ENCODE data around the gene CLCA1. TPM values are rescaled to one million over a fixed set of nuclear protein-coding genes. Genes with fewer than 3 reads are reported as not detected.

The CLCA1 gene
- total and polyA plus RNA-seq, 3 donors from 2014 or later = 0.12 to 0.88 (median 0.55) TPM

DNA sequence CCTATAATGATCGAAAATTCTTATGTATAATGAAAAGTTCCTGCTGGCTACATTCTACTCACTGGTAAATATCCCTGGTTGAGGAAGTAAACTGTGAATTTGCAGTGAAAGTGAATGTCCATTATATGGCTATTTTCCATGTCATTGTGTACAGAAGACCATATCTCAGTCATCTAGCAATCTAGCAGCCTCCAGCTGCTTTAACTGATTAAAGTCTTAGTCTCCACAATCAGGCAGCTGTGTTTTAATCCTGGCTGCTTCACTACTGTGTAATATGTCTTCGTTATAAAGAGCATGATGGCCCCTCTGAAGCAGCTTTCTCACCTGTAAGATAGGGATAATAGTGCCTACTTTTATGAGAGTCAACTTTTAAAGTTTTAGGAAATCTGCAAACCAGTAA is 33.4 kb upstream of the CLCA1 start:
- WGBS, 2 donors = 43% methylated on average over 2 of the region's 2 CpGs
- no peak for TF ChIP-seq CTCF (IDR thresholded peaks at IDR 0.05)
- TF ChIP-seq POLR2A (IDR thresholded peaks at IDR 0.05) = no peak
- H3K9me3 ChIP-seq = no peaks in the 10 kb centered on the region
- H3K27ac ChIP-seq = no peak overlapping the region
- H3K4me3 ChIP-seq = no peak overlapping the region
- no peaks in the 10 kb centered on the region for H3K36me3 ChIP-seq (ENCODE audit: low read depth, missing control alignments)
- intact Hi-C loops (cut with DNase I; ENCODE audit: low total_unique reads) = no loop called here
- H3K27me3 ChIP-seq = no peaks in the 10 kb centered on the region
- no peak for DNase-seq
- H3K4me1 ChIP-seq = no peaks in the 10 kb centered on the region

DNA sequence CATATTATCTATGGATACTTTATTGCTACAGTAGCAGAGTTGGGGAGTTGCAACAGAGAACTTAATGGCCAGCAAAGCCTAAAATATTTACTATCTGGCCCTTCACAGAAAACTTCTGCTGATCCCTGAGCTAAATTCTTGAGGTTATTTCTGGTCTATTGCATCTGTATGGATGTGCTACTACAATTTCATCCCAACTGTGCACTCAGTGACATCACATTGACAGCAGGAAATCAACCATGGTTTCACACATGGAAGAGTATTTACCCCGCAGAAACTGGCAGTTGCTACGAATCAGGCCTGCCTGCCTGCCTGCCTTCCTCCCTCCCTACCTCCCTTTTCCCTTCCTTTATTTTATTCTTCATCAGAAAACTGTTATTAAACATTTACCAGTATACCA is 32.7 kb upstream of the CLCA1 start:
- Histone ChIP-seq H3K9me3 (no peaks in the 10 kb centered on the region), H3K4me1 (no peaks in the 10 kb centered on the region), H3K4me3 (no peak overlapping the region), H3K27ac (no peak overlapping the region), H3K27me3 (no peaks in the 10 kb centered on the region), H3K36me3 (ENCODE audit: low read depth, missing control alignments) (no peaks in the 10 kb centered on the region)
- TF ChIP-seq POLR2A (IDR thresholded peaks at IDR 0.05) = no peak
- no peak for TF ChIP-seq CTCF (IDR thresholded peaks at IDR 0.05)
- DNase-seq = no peak
- intact Hi-C loops (cut with DNase I; ENCODE audit: low total_unique reads) = no loop called here
- 80 to 83% methylated on average over 2 of the region's 2 CpGs for WGBS, 2 donors

DNA sequence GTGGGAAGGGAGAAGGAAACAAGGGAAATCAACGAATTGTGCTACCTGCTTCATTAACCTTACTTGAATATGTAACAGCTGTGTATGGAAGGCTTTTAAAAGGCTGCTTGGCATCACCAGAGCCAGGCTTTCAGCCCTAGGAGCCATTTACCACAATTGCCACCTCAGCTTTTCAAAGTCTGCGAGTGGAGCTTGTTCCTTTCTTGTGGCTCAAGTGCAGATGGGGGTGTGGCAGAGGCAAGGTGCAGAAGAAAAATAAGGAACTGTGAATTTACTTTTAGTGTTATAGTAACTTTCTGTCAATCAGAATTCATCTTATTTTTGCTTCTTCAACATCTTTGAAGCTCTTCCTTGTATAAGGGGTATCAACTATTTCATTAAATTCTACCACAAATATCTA is 27.1 kb upstream of the CLCA1 start:
- no peak overlapping the region for H3K4me3 ChIP-seq
- H3K4me1 ChIP-seq = no peaks in the 10 kb centered on the region
- DNase-seq = no peak
- H3K27ac ChIP-seq = no peak overlapping the region
- intact Hi-C loops (cut with DNase I; ENCODE audit: low total_unique reads) = no loop called here
- 87 to 89% methylated on average over 2 of the region's 2 CpGs for WGBS, 2 donors
- H3K9me3 ChIP-seq = no peaks in the 10 kb centered on the region
- no peaks in the 10 kb centered on the region for H3K36me3 ChIP-seq (ENCODE audit: low read depth, missing control alignments)
- no peaks in the 10 kb centered on the region for H3K27me3 ChIP-seq
- no peak for TF ChIP-seq CTCF (IDR thresholded peaks at IDR 0.05)
- TF ChIP-seq POLR2A (IDR thresholded peaks at IDR 0.05) = no peak

GRCh38 chr1:86441997-86442396 is 26.7 kb upstream of the CLCA1 start:
- intact Hi-C loops (cut with DNase I; ENCODE audit: low total_unique reads) = no loop called here
- WGBS, 2 donors = 91% methylated on average over 1 of the region's 1 CpG
- DNase-seq = no peak

More at GRCh38 chr1:86441997-86442396, 26.7 kb upstream of the CLCA1 start:
- no peak overlapping the region for H3K27ac ChIP-seq
- H3K4me1 ChIP-seq = no peaks in the 10 kb centered on the region
- no peak overlapping the region for H3K4me3 ChIP-seq
- TF ChIP-seq CTCF (IDR thresholded peaks at IDR 0.05) (no peak), POLR2A (IDR thresholded peaks at IDR 0.05) (no peak)
- no peaks in the 10 kb centered on the region for H3K9me3 ChIP-seq
- no peaks in the 10 kb centered on the region for H3K36me3 ChIP-seq (ENCODE audit: low read depth, missing control alignments)
- H3K27me3 ChIP-seq = no peaks in the 10 kb centered on the region

Data from testis (tissue), 3 donors.